ENCODE results near the gene LHFPL2. TPM values are rescaled to one million over a fixed set of nuclear protein-coding genes. Genes with fewer than 3 reads are reported as not detected.

Gene LHFPL2
- total and polyA plus RNA-seq, 4 experiments from 2014 or later: 0.25 to 2.7 (median 1.6) TPM

DNA sequence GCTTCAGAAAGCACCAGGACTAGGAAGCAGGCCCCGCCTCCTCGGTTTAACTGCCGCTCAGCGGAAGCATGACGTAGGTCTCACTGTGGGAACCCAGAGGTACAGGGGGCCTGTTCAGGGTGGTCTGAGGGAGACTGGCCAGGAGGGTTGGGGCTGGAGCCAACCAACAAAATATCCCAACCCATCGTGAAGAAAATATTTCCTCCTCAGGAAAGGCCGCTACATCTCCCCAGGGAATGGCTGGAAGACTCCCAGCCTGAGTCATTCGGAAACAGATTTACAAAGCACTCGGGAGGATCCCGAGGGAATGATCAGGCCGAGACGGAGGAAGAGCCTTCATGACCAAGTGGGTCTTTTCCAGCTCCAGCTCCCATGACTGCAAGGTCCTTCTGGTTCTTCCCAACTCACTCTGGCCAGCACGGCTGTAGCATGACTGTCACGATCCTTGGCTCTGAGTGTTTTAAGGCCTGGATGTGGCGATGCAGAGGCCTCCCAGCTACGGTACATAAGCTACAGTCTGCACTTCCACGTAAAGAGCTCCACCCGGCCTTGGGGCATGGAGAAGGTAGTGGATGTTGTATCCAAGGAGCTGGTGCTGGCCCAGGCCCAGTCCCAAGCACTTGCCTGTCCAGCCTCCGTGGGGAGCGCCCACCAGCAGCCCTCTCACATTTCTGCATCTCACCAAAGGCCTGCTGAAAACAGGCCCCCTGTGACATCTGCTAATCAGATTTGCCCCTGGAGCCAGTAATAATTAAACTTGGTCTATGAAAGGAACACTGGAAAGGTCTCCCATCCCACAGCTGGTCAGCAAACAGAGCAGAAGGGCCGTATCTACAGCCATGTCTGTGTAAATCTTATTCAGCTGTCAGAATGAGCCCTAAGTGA is 100.6 kb downstream of the LHFPL2 start:
- Mint-ChIP-seq H3K9me3 (peaks cover 0 to 2% (median 0%) of the 10 kb centered on the region in 8 donors), H3K27ac (peak overlapping the region in 1 of 7 donors; percentile 24), H3K36me3 (no peaks in the 10 kb centered on the region), H3K4me3 (no peak overlapping the region), H3K27me3 (peaks cover 0 to under 1% of the 10 kb centered on the region in 2 donors), H3K4me1 (peaks cover 0 to 2% (median 0%) of the 10 kb centered on the region in 4 donors)
- CTCF ChIA-PET (ENCODE audit: partially characterized antibody): no interaction called here
- H3K27ac ChIP-seq (ENCODE audit: low read depth, low read length): no peak overlapping the region
- no peaks in the 10 kb centered on the region for H3K36me3 ChIP-seq (ENCODE audit: insufficient read depth, low read length)
- no peak overlapping the region for H3K4me3 ChIP-seq (ENCODE audit: low read length in 2 of 2)
- no peaks in the 10 kb centered on the region for H3K4me1 ChIP-seq (ENCODE audit: insufficient read depth, low read length)
- H3K9me3 ChIP-seq (ENCODE audit: control insufficient read depth in 1 of 2, low read length in 2 of 2): no peaks in the 10 kb centered on the region
- no peaks in the 10 kb centered on the region for H3K27me3 ChIP-seq (ENCODE audit: insufficient read depth, low read length)
- intact Hi-C loops (cut with micrococcal nuclease): no loop called here
- POLR2A ChIA-PET (ENCODE audit: partially characterized antibody): no interaction called here
- DNase-seq: no peak

DNA sequence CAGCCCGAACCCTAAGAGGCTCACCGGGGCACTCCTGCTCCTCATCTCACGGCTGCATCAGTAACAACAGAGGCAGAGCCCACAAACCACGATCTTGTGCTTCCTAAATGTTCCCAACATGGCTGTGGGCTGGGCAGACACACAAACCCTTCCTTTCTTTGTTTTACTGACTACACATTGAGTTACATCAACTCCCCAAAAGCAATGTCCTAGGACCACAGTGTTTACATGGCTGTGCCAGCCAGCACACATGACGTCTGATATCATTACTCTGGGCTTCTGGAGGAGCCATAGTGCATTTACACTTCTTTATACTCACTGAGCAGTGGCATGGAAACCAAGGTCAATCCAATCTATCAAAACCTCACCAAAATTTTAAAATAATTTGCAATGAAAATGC is 101.4 kb downstream of the LHFPL2 start:
- CTCF ChIA-PET (ENCODE audit: partially characterized antibody): no interaction called here
- H3K4me1 ChIP-seq (ENCODE audit: insufficient read depth, low read length): no peaks in the 10 kb centered on the region
- H3K27ac Mint-ChIP-seq: no peak overlapping the region
- intact Hi-C loops (cut with micrococcal nuclease): no loop called here
- POLR2A ChIA-PET (ENCODE audit: partially characterized antibody): no interaction called here
- H3K27ac ChIP-seq (ENCODE audit: low read depth, low read length): no peak overlapping the region
- DNase-seq: no peak
- no peak overlapping the region for H3K4me3 Mint-ChIP-seq
- no peaks in the 10 kb centered on the region for H3K9me3 ChIP-seq (ENCODE audit: control insufficient read depth in 1 of 2, low read length in 2 of 2)
- no peaks in the 10 kb centered on the region for H3K36me3 Mint-ChIP-seq
- no peaks in the 10 kb centered on the region for H3K36me3 ChIP-seq (ENCODE audit: insufficient read depth, low read length)
- H3K27me3 Mint-ChIP-seq: no peaks in the 10 kb centered on the region
- no peaks in the 10 kb centered on the region for H3K27me3 ChIP-seq (ENCODE audit: insufficient read depth, low read length)
- peaks cover 0 to 2% (median 0%) of the 10 kb centered on the region in 8 donors for H3K9me3 Mint-ChIP-seq
- H3K4me3 ChIP-seq (ENCODE audit: low read length in 2 of 2): no peak overlapping the region
- H3K4me1 Mint-ChIP-seq: peaks cover 0 to 2% (median 0%) of the 10 kb centered on the region in 4 donors

DNA sequence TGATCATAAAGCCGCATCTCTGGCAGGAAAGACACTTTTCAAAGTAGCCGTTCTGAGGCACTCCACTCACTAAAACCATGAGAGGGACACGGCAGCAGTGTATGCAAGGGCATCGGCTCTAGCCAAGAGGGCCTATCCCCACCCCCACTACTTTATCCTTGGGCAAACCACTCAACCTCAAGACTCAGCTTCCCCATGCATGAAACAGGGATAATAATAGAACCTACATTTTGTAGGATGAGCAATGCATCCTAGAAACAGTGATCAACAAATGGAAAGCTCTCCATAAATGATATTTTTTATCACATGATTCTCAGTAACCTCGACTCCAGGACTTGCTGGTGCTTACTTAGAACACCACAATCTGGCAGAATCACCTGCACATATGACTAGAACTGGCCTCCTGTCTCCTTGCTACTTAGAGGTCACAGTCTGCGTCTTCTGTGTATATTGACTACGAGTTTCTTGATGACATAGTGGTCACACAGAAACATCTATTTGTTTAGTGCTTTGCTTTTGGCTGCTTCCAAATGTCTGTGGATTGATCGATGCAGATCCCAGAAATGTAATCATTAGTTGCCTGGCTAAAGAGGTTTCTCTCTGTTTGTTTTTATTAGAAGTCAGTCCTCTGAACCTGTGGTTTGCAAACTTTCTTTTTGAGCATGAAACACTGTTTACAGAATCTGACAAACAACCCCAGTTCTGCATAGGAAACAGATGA is 102.1 kb downstream of the LHFPL2 start:
- H3K27ac Mint-ChIP-seq: no peak overlapping the region
- H3K4me3 ChIP-seq (ENCODE audit: low read length in 2 of 2): no peak overlapping the region
- no peaks in the 10 kb centered on the region for H3K36me3 ChIP-seq (ENCODE audit: insufficient read depth, low read length)
- H3K9me3 Mint-ChIP-seq: peaks cover 0 to 2% (median 0%) of the 10 kb centered on the region in 8 donors
- no peaks in the 10 kb centered on the region for H3K9me3 ChIP-seq (ENCODE audit: control insufficient read depth in 1 of 2, low read length in 2 of 2)
- H3K27me3 ChIP-seq (ENCODE audit: insufficient read depth, low read length): no peaks in the 10 kb centered on the region
- DNase-seq: no peak
- no peak overlapping the region for H3K4me3 Mint-ChIP-seq
- H3K27me3 Mint-ChIP-seq: no peaks in the 10 kb centered on the region
- no peaks in the 10 kb centered on the region for H3K4me1 ChIP-seq (ENCODE audit: insufficient read depth, low read length)
- H3K27ac ChIP-seq (ENCODE audit: low read depth, low read length): no peak overlapping the region
- ChIA-PET POLR2A (ENCODE audit: partially characterized antibody) (no interaction called here), CTCF (ENCODE audit: partially characterized antibody) (no interaction called here)
- H3K36me3 Mint-ChIP-seq: no peaks in the 10 kb centered on the region
- H3K4me1 Mint-ChIP-seq: peaks cover 0 to 2% (median 0%) of the 10 kb centered on the region in 4 donors
- intact Hi-C loops (cut with micrococcal nuclease): no loop called here

DNA sequence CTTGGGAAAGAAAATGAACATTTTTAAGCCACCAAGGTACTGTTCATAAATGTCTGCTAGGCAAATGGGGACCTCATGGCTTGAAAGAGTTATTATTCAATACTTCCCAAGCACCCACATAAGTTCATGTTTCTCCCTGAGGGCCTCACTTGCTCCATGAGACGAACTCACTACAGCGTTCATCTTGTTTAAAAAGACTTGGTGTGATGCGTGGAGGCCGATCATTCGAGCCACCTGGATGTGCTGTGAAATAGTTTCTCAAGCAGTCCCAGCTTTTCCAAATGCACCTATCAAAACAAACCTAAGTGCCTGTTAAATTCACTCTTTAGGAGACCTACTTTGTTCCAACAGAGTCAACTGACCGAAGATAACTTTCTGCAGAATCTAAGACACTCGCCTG is 103.2 kb downstream of the LHFPL2 start:
- Histone ChIP-seq H3K9me3 (ENCODE audit: control insufficient read depth in 1 of 2, low read length in 2 of 2) (no peaks in the 10 kb centered on the region), H3K4me1 (ENCODE audit: insufficient read depth, low read length) (no peaks in the 10 kb centered on the region), H3K27me3 (ENCODE audit: insufficient read depth, low read length) (no peaks in the 10 kb centered on the region), H3K4me3 (ENCODE audit: low read length in 2 of 2) (no peak overlapping the region), H3K27ac (ENCODE audit: low read depth, low read length) (no peak overlapping the region), H3K36me3 (ENCODE audit: insufficient read depth, low read length) (no peaks in the 10 kb centered on the region)
- H3K27me3 Mint-ChIP-seq: no peaks in the 10 kb centered on the region
- peaks cover 0 to 2% (median 0%) of the 10 kb centered on the region in 8 donors for H3K9me3 Mint-ChIP-seq
- H3K4me1 Mint-ChIP-seq: peaks cover 0 to 2% (median 0%) of the 10 kb centered on the region in 4 donors
- ChIA-PET POLR2A (ENCODE audit: partially characterized antibody) (no interaction called here), CTCF (ENCODE audit: partially characterized antibody) (no interaction called here)
- no peaks in the 10 kb centered on the region for H3K36me3 Mint-ChIP-seq
- no peak overlapping the region for H3K27ac Mint-ChIP-seq
- H3K4me3 Mint-ChIP-seq: no peak overlapping the region
- no peak for DNase-seq
- intact Hi-C loops (cut with micrococcal nuclease): no loop called here

- H3K27ac Mint-ChIP-seq: peak overlapping the region in 1 of 7 donors; percentile 56
- no peak for DNase-seq
- Histone ChIP-seq H3K36me3 (ENCODE audit: insufficient read depth, low read length) (no peaks in the 10 kb centered on the region), H3K4me3 (ENCODE audit: low read length in 2 of 2) (no peak overlapping the region), H3K27ac (ENCODE audit: low read depth, low read length) (no peak overlapping the region), H3K27me3 (ENCODE audit: insufficient read depth, low read length) (no peaks in the 10 kb centered on the region), H3K9me3 (ENCODE audit: control insufficient read depth in 1 of 2, low read length in 2 of 2) (no peaks in the 10 kb centered on the region), H3K4me1 (ENCODE audit: insufficient read depth, low read length) (no peaks in the 10 kb centered on the region)
- H3K27me3 Mint-ChIP-seq: no peaks in the 10 kb centered on the region
- no peaks in the 10 kb centered on the region for H3K36me3 Mint-ChIP-seq
- ChIA-PET POLR2A (ENCODE audit: partially characterized antibody) (no interaction called here), CTCF (ENCODE audit: partially characterized antibody) (no interaction called here)
- intact Hi-C loops (cut with micrococcal nuclease): no loop called here
- peaks cover 0 to 2% (median 0%) of the 10 kb centered on the region in 4 donors for H3K4me1 Mint-ChIP-seq
- no peak overlapping the region for H3K4me3 Mint-ChIP-seq
- peaks cover 0 to 2% (median 0%) of the 10 kb centered on the region in 8 donors for H3K9me3 Mint-ChIP-seq
These were observed 103.9 kb downstream of the LHFPL2 start for GRCh38 chr5:78544561-78545201.

- no peak overlapping the region for H3K27ac ChIP-seq (ENCODE audit: low read depth, low read length)
- no peak overlapping the region for H3K27ac Mint-ChIP-seq
- no peaks in the 10 kb centered on the region for H3K27me3 ChIP-seq (ENCODE audit: insufficient read depth, low read length)
- no peaks in the 10 kb centered on the region for H3K36me3 Mint-ChIP-seq
- no peak for DNase-seq
- H3K9me3 ChIP-seq (ENCODE audit: control insufficient read depth in 1 of 2, low read length in 2 of 2): no peaks in the 10 kb centered on the region
- no peak overlapping the region for H3K4me3 ChIP-seq (ENCODE audit: low read length in 2 of 2)
- intact Hi-C loops (cut with micrococcal nuclease): no loop called here
- H3K9me3 Mint-ChIP-seq: peaks cover 0 to 2% (median 0%) of the 10 kb centered on the region in 8 donors
- POLR2A ChIA-PET (ENCODE audit: partially characterized antibody): no interaction called here
- no peaks in the 10 kb centered on the region for H3K27me3 Mint-ChIP-seq
- no peak overlapping the region for H3K4me3 Mint-ChIP-seq
- H3K4me1 Mint-ChIP-seq: peaks cover 0 to 2% (median 0%) of the 10 kb centered on the region in 4 donors
- CTCF ChIA-PET (ENCODE audit: partially characterized antibody): no interaction called here
- H3K36me3 ChIP-seq (ENCODE audit: insufficient read depth, low read length): no peaks in the 10 kb centered on the region
- no peaks in the 10 kb centered on the region for H3K4me1 ChIP-seq (ENCODE audit: insufficient read depth, low read length)
These were observed 104.7 kb downstream of the LHFPL2 start for GRCh38 chr5:78543916-78544315.

DNA sequence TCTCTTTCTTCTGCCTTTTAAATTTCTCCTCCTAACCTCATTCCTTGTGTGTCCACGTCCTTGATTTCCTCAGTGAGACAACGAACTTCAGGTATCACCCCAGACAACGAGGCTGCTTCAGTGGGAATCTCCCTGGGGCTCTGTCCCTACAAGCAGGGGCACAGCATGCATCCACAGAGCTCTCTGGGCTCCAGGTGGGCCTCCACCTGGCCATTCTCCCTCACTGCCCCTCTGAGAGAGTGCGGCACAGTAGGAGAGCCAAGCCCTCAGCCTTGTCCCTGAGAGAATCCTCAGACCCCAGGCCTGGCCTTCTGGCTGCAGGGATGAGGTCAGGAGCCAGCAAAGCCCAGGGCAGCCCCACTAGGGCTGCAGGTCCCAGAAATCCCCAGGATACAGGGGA is 105.3 kb downstream of the LHFPL2 start:
- no peak overlapping the region for H3K4me3 Mint-ChIP-seq
- no peaks in the 10 kb centered on the region for H3K9me3 ChIP-seq (ENCODE audit: control insufficient read depth in 1 of 2, low read length in 2 of 2)
- no peaks in the 10 kb centered on the region for H3K36me3 ChIP-seq (ENCODE audit: insufficient read depth, low read length)
- H3K27me3 Mint-ChIP-seq: peaks cover 0 to 2% of the 10 kb centered on the region in 2 donors
- peaks cover 0 to 2% (median 0%) of the 10 kb centered on the region in 8 donors for H3K9me3 Mint-ChIP-seq
- no peaks in the 10 kb centered on the region for H3K36me3 Mint-ChIP-seq
- no peak overlapping the region for H3K27ac Mint-ChIP-seq
- no peak for DNase-seq
- no peaks in the 10 kb centered on the region for H3K27me3 ChIP-seq (ENCODE audit: insufficient read depth, low read length)
- intact Hi-C loops (cut with micrococcal nuclease): no loop called here
- ChIA-PET POLR2A (ENCODE audit: partially characterized antibody) (no interaction called here), CTCF (ENCODE audit: partially characterized antibody) (no interaction called here)
- no peak overlapping the region for H3K27ac ChIP-seq (ENCODE audit: low read depth, low read length)
- H3K4me1 Mint-ChIP-seq: peaks cover 0 to 4% (median 0%) of the 10 kb centered on the region in 4 donors
- no peaks in the 10 kb centered on the region for H3K4me1 ChIP-seq (ENCODE audit: insufficient read depth, low read length)
- H3K4me3 ChIP-seq (ENCODE audit: low read length in 2 of 2): no peak overlapping the region

Measured in CD4-positive, alpha-beta memory T cell (primary cell).